ENCODE results near the gene CCDC18.
"Not testable (repeated sequence)": the region's sequence is repeated elsewhere in the genome, so short reads cannot be mapped to it uniquely, and the experiment has no call there.

CCDC18 gene

DNA sequence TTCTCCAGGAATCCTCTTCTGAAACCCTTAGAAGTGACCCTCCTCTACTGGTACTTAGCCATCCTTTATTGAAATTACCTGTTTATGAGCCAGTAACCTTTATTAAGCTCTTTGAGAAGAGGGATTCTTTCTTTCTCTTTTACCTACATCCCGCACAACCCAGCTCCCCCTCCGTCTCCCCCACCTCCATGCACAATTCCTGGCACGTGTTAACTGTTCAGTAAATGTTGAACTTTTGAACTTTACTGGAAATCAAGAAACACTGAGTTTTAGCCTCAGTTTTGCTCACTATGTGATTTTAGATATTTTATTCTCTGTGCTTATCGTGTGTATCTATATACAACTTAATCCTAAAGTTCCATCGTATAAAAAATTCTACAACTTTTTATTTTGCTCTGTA lies 2.1 kb upstream of the CCDC18 start:
- peak; percentile 22 for DNase-seq

DNA sequence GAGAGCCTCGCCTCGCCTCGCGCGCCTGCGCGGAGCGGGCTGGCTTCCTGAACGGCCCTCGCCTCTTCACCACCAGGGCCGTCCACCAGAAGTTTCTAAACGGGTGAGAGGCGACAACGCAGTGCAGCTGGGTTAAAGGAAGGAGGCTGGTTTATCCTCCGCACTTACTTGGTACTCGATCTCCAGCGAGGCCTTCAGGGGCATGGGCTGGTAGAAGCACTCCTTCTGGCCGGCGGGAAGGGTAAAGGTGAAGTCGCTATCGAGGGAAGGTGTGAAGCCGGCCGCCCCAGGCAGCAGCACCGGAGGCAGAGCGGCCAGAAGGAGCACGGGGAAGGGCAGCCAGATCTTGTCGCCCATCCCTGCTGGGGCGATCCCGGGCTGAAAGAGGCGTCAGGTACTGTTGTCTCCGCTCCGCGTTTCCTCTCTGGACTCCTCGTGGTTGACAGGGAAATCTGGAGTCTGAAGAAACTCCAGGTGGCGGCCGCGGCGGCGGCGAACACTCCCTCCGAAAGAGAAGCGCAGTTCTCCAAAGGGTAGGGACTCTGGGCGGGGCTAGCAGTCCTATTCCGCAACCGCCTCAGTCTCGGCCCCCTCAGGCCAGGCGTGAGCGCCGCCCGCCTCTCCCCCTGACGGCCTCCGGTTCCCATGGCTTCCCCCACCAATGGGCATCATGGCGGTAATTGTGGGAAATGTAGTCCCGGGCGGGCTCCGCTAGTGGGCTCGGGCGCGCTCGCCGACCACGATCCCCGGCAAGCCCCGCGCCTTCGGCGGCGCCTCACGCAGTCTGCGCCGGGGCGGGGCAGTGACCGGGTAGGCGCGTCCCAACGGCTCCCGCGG lies 420 bp upstream of the CCDC18 start, which contains the start of gene TMED5:
Gene TMED5, minus strand, starts transcription at position 528 of the 837 bp plus-strand sequence. Its CDS starts 171 bp downstream, at position 357.
- DNase-seq, result peak; percentile 99

DNA sequence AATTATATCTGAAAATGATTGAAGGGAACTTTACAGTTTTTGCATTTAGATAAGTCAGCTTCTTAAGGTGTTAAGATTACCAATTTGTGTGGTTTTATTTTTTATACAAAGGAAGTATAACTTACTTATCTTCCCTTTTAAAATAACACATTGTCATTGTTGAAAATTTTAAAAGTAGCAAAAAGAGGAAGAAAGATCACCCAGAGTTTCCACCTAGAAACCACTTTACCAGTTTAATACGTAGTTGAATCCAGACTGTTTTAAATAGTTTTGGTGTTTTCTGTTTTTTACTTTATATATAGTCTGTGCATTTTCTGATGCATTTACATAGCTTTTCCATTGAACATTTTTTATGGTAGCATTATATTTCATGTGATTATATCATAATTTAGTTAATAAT lies 6.1 kb downstream of the CCDC18 start:
- DNase-seq, result no peak

DNA sequence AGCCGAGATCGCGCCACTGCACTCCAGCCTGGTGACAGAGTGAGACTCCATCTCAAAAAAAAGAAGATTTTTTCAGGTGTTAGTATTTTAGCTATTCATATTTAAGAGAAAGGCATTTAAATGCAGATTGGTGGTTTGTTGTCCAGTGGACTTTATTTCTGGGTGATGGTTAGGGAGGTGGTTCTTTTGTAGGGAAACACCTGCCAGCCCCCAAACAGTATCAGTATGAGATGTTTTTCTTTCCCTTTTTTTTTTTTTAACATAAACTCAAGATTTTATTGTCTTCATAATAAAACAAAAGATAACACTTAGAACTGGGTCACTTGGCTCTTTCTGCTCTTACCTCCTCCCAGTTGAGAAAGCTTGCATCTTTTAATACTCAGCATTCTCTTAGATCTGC lies 9.9 kb downstream of the CCDC18 start:
- no peak for DNase-seq

DNA sequence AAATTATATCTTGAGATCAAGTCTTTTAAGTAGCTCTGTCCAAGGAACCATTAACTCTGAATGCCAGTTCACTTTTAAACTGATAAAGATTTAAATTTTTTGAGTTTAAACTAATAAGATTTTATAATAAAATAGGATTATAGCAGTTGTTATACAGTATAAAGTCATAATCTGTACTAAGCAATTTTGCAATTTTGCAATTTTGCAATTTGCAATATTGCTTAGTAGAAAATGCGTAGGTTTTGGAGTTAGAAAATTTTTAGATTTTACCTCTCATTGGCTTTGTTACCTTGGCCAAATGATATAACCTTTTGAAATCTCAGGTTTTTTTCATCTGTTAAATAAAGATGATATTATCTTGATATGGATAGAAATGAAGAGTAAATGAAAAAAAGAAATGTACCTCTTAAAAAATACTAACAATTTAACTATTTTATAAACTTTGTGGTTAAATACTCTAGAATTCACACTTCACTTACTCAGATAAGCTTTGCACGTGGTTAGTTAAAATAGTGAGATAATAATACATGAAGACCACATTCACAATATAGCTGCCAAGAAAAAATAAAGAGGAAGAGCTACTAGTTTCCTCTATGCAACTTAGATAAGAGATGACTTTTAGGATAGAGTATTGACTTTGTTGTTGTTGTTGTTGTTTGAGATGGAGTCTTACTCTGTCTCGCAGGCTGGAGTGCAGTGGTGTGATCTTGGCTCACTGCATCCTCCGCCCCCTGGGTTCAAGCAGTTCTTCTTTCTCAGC lies 13.9 kb downstream of the CCDC18 start:
- no peak for DNase-seq

DNA sequence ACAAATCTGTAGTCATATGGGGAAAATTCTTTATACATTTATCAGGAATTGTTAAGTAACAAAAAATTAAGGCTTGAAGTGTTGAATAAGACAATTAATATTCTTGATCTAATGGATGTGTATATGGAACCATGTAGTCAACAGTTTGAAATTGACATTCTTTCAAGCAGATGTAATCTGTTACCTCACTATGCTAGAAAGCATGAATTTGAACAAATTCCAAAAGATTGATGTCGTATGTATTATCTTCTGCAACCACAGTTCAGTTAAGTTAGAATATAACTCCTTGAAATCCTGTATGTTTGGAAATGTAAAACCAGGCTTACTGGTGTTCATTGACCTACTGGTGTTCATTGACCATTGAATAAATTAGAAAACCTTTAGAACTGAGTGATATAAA lies 16.1 kb downstream of the CCDC18 start:
- DNase-seq, result peak; percentile 53

DNA sequence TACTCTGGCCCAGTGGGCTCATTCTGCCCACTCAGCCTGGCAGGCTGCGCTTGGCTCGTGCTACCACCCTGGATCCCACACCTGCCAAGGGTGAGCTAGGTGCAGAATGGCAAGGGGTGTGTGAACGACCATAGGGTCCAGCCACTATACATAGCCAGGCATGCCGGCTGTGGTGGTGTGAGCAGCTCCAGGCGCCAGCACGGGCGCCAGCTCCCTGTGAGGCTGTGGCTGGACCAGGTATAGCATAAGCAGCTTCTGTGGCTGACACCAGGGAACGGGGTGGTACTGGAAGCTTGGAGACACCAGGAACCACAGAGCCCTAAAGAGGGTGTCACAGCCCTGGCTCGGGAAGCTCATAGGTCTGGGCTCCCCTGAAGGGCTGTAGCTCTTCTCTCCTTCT lies 18.6 kb downstream of the CCDC18 start:
- DNase-seq, result no peak

DNA sequence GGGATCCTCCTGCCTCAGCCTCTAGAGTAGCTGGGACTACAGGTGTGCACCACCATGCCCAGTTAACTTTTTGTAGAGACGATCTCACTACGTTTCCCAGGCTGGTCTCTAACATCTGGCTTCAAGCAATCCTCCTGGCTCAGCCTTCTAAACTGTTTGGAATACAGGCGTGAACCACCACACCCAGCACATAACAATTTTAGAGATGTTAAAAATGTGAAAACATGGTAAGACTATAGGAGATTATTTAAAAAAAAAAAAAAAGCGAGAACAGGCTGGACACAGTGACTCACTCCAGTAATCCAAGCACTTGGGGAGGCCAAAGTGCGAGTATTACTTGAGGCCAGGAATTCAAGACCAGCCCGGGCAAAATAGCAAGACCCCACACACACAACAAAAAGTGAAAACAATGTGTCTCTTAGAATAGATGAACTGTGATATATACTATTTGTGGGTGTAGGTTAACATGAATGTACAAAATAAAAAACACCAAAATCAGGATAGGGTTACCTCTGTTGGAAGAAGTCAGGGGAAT lies 19.6 kb downstream of the CCDC18 start:
- no peak for DNase-seq

DNA sequence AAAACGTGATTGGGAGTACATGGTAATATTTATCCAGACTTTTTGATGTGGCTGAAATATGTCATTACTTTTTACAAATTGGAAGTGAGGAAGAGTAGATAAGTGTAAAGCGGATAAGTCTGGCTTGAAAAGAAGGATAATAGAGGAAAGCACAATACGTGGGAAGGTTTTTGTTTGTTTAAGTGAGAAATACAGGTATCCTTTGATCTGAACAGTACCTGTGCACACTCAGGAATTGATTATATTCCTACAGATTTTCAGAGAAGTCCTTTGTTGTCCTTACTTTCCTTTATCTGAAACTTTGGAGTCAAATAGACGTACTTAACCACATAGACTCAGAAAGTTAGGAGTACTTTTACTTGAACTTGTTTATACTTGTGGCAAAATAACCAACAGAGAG lies 20.2 kb downstream of the CCDC18 start:
- no peak for DNase-seq

DNA sequence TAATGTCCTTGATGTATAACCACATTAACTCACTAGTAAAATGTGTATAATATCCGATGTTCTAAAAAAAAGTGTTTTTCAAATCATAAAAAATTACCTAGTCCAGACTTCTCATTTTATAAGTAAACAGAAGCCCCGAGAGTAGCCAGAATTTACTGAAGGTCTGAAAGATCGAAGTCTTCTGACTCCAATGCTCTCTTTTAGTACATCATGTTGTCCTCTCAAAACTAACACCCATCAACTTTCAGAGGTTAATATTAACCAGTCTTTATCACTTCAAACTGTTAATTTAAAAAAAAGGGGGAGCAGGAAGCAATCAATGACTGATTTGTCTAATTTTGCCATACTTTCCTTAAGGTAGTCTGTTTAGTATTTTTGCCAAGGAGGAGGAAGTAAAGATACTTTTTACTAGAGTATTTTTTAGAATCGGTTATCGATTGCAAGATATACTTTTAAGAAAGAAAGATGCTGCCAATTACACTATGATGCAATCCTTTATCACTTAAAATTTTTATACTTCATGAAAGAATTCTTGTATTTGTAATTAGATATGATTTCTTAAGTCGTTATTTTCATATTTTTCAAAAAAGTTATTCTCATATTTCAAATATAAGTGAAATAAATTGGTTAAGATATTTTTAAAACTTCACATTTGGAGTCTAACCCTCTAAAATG lies 25.5 kb downstream of the CCDC18 start:
- no peak for DNase-seq

DNA sequence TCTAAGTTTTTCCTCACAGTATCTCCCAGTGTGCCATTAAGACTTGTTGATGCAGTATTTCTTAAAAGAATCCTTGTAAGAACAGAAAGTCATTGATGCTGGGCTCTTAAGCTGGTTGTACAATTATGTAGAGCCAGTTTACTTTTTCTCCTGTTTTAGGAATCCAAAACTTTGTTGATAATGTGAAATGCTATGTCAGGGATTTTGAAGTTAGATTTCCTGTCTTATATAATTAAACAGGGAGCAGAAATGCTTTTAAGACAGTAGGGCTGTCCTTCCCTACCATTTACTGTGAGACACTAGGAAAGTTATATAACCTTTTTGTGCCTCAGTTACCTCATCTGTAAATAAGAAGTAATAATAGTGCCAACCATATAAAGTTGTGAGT lies 26.0 kb downstream of the CCDC18 start:
- DNase-seq, result no peak

DNA sequence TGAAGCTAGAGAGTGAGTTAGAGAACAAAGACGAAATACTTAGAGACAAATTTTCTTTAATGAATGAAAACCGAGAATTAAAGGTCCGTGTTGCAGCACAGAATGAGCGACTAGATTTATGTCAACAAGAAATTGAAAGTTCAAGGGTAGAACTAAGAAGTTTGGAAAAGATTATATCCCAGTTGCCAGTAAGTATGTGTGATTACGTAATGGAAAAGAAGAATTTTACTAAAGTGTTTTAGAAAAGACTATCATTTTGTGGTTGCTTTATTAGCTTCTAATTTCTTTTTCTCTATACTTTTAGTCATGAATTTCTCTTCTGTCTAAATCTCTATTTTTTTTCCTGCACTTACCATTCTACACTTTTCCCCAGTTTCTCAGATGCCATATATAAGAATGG lies 26.7 kb downstream of the CCDC18 start:
- no peak for DNase-seq

DNA sequence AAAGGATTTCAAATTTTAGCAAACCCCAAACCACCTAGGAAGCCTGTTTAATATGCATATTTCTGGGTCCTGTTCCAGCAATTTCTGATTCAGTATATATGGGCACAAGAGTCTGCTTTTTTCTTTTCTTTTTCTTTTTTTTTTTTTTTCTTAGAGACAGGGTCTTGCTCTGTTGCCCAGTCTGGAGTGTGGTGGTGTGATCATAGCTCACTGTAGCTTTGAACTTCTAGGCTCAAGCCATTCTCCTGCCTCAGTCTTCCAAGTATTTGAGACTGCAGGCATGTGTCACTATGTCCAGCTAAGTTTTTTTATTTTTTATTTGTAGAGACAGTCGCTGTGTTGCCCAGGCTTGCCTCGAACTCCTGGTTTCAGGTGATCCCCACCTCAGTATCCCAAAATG lies 34.8 kb downstream of the CCDC18 start:
- DNase-seq, result no peak

DNA sequence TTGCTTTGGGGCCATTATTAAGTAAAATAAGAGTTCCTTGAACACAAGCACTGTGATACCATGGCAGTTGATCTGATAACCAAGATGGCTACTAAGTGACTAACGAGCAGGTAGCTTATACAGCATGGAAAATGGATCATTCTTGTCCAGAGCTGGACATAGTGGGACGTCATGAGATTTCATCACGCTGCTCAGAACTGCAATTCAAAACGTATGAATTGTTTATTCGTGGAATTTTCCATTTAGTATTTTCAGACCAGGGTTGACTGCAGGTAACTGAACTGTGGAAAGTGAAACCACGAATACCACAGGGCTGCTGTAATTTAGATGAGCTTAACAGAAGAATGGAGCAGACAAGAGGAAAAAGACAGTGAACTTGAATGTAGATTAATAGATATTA lies 38.9 kb downstream of the CCDC18 start:
- DNase-seq, result peak; percentile 1

DNA sequence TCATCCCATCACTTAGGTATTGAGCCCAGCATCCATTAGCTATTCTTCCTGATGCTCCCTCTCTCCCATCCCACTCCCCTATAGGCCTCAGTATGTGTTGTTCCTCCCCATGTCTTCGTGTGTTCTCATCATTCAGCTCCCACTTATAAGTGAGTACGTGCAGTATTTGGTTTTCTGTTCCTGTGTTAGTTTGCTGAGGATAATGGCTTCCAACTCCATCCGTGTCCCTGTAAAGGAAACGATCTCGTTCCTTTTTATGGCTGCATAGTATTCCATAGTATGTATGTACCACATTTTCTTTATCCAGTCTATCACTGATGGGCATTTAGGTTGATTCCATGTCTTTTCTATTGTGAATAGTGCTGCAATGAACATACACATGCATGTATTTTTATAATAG lies 40.2 kb downstream of the CCDC18 start:
- not testable (repeated sequence) for DNase-seq

DNA sequence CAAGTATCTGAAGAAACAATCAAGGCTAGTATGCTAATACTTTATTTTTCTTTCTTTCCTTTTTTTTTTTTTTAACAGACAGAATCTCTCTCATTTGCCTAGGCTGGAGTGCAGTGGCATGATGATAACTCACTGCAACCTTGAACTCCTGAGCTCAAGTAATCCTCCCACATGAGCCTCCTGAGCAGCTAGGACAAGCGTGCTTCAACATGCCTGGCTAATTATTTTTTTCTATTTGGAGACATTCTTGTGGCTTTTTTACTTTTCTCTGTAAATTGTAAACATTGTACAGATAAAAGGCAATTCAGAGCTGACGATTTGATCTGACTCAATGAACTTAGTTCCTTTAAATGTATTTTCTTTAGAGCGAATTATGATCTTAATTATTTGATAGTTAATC lies 41.4 kb downstream of the CCDC18 start:
- DNase-seq, result peak; percentile 10

DNA sequence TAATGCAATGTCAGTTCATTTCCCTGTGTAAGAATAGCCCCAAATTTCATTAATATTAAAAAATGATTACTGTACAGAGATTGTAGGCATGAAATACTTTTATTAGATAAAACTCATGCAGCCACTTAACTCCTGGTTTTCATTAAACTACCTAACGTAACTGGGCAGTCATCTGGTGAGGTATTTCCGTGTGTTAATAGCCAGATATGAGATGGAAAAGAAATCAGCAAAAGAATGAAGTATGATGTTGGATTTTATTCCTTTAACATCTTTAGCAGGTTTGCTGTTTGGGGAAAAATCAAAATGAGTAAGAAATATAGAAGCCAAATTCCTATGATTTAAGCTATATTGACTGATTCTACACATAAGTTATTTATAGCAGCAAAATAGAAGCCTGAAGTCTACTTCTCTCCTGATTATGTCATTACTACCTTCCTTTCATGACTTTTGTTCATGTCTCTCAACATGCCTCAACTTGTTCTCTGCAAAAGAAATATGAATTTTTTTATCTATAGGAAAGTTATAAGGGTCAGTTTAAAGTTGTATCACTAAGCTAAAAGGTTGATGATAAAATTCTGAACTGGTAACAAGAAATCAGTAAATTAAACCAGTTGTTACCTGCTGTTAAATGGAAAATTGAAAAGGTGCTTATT lies 42.6 kb downstream of the CCDC18 start:
- DNase-seq, result no peak

DNA sequence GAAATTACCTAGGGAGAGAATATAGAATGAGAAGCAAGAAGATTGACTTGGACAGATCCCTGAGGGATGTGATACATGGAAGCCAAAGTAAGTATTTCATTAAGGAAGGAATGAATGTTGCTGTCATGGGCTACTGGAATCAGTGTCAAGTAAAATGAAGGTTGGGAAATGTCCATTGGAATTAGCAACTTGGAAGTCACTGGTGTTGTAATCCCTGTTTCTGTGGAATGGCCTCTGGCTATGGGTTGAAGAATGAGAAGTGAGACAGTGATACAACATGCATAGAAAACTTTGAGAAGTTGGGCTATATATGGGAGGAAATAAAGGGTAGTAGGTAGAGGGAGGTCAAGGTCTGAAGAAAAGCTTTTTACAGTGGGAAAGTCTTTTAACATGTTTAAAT lies 54.7 kb downstream of the CCDC18 start:
- DNase-seq, result no peak

DNA sequence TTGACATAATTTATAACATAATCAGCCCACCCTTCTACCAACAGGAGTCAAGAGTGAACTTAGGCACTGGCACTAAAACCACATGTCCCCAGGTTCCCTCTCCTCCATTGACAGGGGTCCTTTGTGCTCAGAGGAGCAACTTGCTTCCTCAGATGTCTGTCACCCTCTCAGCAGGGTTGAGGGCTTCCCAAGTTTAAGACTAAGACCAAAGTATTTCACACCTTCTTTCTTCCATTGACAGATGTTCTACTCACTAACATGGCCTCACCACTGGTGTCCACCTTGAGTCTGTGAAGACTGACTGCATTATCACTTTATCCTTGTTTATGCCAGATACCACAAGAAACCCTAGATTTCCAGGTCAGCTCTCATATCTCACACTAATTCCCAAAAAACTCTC lies 56.5 kb downstream of the CCDC18 start:
- no peak for DNase-seq

DNA sequence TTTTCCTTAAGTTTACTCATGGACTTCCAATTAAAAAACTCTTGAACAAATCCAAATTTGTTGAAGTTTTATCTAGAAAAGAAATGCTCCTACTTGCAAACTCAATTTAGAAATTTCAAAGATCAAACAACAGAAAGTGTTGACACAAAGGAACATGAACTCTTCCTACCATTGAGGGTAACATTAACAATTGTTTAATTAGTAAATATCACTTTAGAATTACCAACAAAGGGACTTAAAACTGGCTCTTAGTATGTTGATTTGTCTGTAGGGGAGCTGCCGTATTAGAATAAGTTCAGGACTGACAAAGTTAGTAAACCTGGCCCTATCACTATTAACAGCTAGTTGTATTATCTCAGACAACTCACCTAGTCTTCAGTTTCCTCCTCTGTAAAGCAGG lies 57.9 kb downstream of the CCDC18 start:
- no peak for DNase-seq

DNA sequence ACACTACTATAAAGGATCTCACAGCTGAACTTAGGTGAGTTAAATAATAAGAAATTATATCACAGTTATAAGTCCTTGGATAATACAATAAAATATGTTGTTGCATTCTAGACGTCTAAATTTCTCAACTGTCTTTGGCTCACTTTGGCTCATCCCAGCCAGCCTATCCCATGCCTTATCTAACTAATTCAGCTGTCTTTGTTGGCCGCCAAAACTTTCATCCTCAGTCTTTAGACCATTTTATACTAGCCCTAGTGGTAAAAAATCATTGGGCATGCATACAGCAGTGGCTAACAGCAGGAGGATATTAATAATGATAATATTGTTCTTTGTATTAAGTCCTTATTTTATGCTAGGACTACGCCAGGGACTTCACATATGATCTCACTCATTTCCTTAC lies 59.3 kb downstream of the CCDC18 start:
- DNase-seq, result no peak

DNA sequence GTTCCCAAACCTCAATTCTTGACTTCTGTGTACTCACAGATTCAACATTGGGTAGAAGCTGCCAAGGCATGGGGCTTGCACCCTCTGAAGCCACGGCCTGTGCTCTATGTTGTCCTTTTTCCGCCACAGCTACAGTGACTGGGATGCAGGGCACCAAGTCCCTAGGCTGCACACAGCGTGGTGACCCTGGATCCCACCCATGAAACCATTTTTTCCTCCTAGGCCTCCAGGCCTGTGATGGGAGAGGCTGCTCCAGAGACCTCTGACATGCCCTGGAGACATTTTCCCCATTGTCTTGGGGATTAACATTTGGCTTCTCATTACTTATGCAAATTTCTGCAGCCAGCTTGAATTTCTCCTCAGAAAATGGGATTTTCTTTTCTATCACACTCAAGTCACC lies 62.7 kb downstream of the CCDC18 start:
- not testable (repeated sequence) for DNase-seq

All from fibroblast of skin of right biceps (primary cell).